H9 (cell line): Measurements from ENCODE around the gene NRG3. TPM values are rescaled to one million over a fixed set of nuclear protein-coding genes. Genes with fewer than 3 reads are reported as not detected.

Experiments used
- DNase-seq: peaks from one replicate; pipeline ENCODE4 v3.0.0-alpha.2; 2017
- H2AFZ ChIP-seq: one replicate; pipeline ENCODE4 v1.6.1; 2013; ENCODE audit warnings: mild to moderate bottlenecking, low read length, control low read depth, moderate library complexity
- H2AK5ac ChIP-seq: 2 replicates; pipeline ENCODE4 v1.6.1; 2013; ENCODE audit warnings: low read length, control low read depth, mixed read lengths; ENCODE audit not compliant: insufficient read length
- H2BK120ac ChIP-seq: one replicate; pipeline ENCODE4 v1.6.1; 2013; ENCODE audit warnings: low read depth, mild to moderate bottlenecking, low read length, control low read depth, inconsistent platforms; ENCODE audit not compliant: poor library complexity, severe bottlenecking
- H2BK12ac ChIP-seq: 2 replicates; pipeline ENCODE4 v1.6.1; 2013; ENCODE audit warnings: low read length, control low read depth, mixed read lengths, low read depth; ENCODE audit not compliant: insufficient read length
- H2BK15ac ChIP-seq: 2 replicates; pipeline ENCODE4 v1.6.1; 2013; ENCODE audit warnings: low read depth, low read length, control low read depth
- H2BK20ac ChIP-seq: one replicate; pipeline ENCODE4 v1.6.1; 2013; ENCODE audit warnings: low read depth, mild to moderate bottlenecking, low read length, control low read depth, inconsistent platforms; ENCODE audit not compliant: poor library complexity, severe bottlenecking
- H2BK5ac ChIP-seq: 2 replicates; pipeline ENCODE4 v1.6.1; 2013; ENCODE audit warnings: low read length, control low read depth, mixed read lengths; ENCODE audit not compliant: insufficient read length
- H3K14ac ChIP-seq: 2 replicates; pipeline ENCODE4 v1.6.1; 2013; ENCODE audit warnings: low read length, control low read depth; ENCODE audit not compliant: insufficient read depth
- H3K18ac ChIP-seq: 2 replicates; pipeline ENCODE4 v1.6.1; 2013; ENCODE audit warnings: low read depth, mild to moderate bottlenecking, mixed read lengths, low read length, control low read depth; ENCODE audit not compliant: insufficient read length
- H3K23ac ChIP-seq: 2 replicates; pipeline ENCODE4 v1.6.1; 2013; ENCODE audit warnings: low read length, control low read depth, mixed read lengths, low read depth; ENCODE audit not compliant: insufficient read length
- H3K23me2 ChIP-seq: 2 replicates; pipeline ENCODE4 v1.6.1; 2013; ENCODE audit warnings: low read depth, mild to moderate bottlenecking, mixed read lengths, low read length, control low read depth; ENCODE audit not compliant: insufficient read length, poor library complexity, severe bottlenecking
- H3K27ac ChIP-seq: 2 replicates; pipeline ENCODE4 v1.5.1; 2013; ENCODE audit warnings: low read length, control low read depth, mixed read lengths, low read depth; ENCODE audit not compliant: insufficient read length
- H3K27me3 ChIP-seq: 2 replicates; pipeline ENCODE4 v1.6.1; 2013; ENCODE audit warnings: low read length, control low read depth, inconsistent platforms; ENCODE audit not compliant: insufficient read depth
- H3K4ac ChIP-seq: 2 replicates; pipeline ENCODE4 v1.6.1; 2013; ENCODE audit warnings: low read depth, mild to moderate bottlenecking, control low read depth, inconsistent platforms, low read length, moderate library complexity
- H3K4me1 ChIP-seq: 2 replicates; pipeline ENCODE4 v1.6.1; 2013; ENCODE audit warnings: low read length, control low read depth, inconsistent platforms; ENCODE audit not compliant: insufficient read depth
- H3K4me2 ChIP-seq: 2 replicates; pipeline ENCODE4 v1.6.1; 2013; ENCODE audit warnings: low read length, control low read depth, mixed read lengths; ENCODE audit not compliant: insufficient read length, insufficient read depth
- H3K56ac ChIP-seq: 2 replicates; pipeline ENCODE4 v1.6.1; 2013; ENCODE audit warnings: low read depth, mild to moderate bottlenecking, mixed read lengths, low read length, control low read depth; ENCODE audit not compliant: insufficient read length
- H3K79me1 ChIP-seq: 2 replicates; pipeline ENCODE4 v1.6.1; 2013; ENCODE audit warnings: low read depth, mild to moderate bottlenecking, moderate library complexity, low read length, control low read depth, inconsistent platforms; ENCODE audit not compliant: insufficient read depth, poor library complexity, severe bottlenecking
- H3K79me2 ChIP-seq: 2 replicates; pipeline ENCODE4 v1.6.1; 2013; ENCODE audit warnings: low read length, control low read depth, inconsistent platforms; ENCODE audit not compliant: insufficient read depth
- H3K9ac ChIP-seq: 2 replicates; pipeline ENCODE4 v1.6.1; 2013; ENCODE audit warnings: low read length, control low read depth, mixed read lengths; ENCODE audit not compliant: insufficient read length; ENCODE audit errors: extremely low read depth
- H3K9me3 ChIP-seq: one replicate; pipeline ENCODE4 v1.6.1; 2013; ENCODE audit warnings: low read depth, low read length, inconsistent platforms; ENCODE audit not compliant: control insufficient read depth
- H3T11ph ChIP-seq: one replicate; pipeline ENCODE4 v1.6.1; 2013; ENCODE audit warnings: mild to moderate bottlenecking, low read length, control low read depth, inconsistent platforms
- H4K20me1 ChIP-seq: one replicate; pipeline ENCODE4 v1.6.1; 2013; ENCODE audit not compliant: control insufficient read depth, insufficient read length, insufficient read depth
- H4K5ac ChIP-seq: 2 replicates; pipeline ENCODE4 v1.6.1; 2013; ENCODE audit warnings: low read depth, mild to moderate bottlenecking, mixed read lengths, low read length, control low read depth; ENCODE audit not compliant: insufficient read length
- H4K8ac ChIP-seq: replicated peaks from 2 replicates; pipeline ENCODE4 v1.6.1; 2013; ENCODE audit warnings: low read length, control low read depth, mixed read lengths, low read depth; ENCODE audit not compliant: insufficient read length
- H4K91ac ChIP-seq: 2 replicates; pipeline ENCODE4 v1.6.1; 2013; ENCODE audit warnings: low read depth, mild to moderate bottlenecking, moderate library complexity, mixed read lengths, low read length, control low read depth; ENCODE audit not compliant: insufficient read length
- H3K27ac Mint-ChIP-seq, 3 experiments: 2 replicates in 2 of 3; 3 replicates in 1 of 3; pipeline ENCODE4 v1.8.0; 2020 to 2021; ENCODE audit warnings: mixed read lengths in 3 of 3, mild to moderate bottlenecking in 1 of 3, moderate library complexity in 1 of 3
- H3K27me3 Mint-ChIP-seq: 2 replicates; pipeline ENCODE4 v1.8.0; 2021; ENCODE audit warnings: low read depth, mild to moderate bottlenecking, moderate library complexity, mixed read lengths
- H3K36me3 Mint-ChIP-seq, 3 experiments: 2 replicates in 2 of 3; 3 replicates in 1 of 3; pipeline ENCODE4 v1.8.0; 2020 to 2021; ENCODE audit warnings: low read depth in 3 of 3, mixed read lengths in 3 of 3; ENCODE audit not compliant: insufficient read depth in 1 of 3
- H3K4me1 Mint-ChIP-seq, 2 experiments: 2 replicates each; pipeline ENCODE4 v1.8.0; 2020; ENCODE audit warnings: mixed read lengths in 2 of 2
- H3K4me3 Mint-ChIP-seq, 2 experiments: 2 replicates in 1 of 2; 3 replicates in 1 of 2; pipeline ENCODE4 v1.8.0; 2020 to 2021; ENCODE audit warnings: mild to moderate bottlenecking in 2 of 2, mixed read lengths in 2 of 2, moderate library complexity in 1 of 2
- H3K9me3 Mint-ChIP-seq, 2 experiments: 2 replicates in 1 of 2; 3 replicates in 1 of 2; pipeline ENCODE4 v1.8.0; 2020; ENCODE audit warnings: mild to moderate bottlenecking in 2 of 2, mixed read lengths in 2 of 2, moderate library complexity in 1 of 2
- CTCF ChIP-seq: fragments of 200-600 bp; sonication (generic); conservative IDR thresholded peaks from 3 replicates; pipeline ENCODE4 v1.8.0; 2021; ENCODE audit warnings: antibody characterized with exemption, mild to moderate bottlenecking
- WGBS: extraction: QIAGEN DNeasy Blood & Tissue Kit; methylation state at CpG from one replicate; pipeline ENCODE4 v1.1.7; 2013; ENCODE audit warnings: missing lambda C conversion rate, low lambda C conversion rate, mixed read lengths; ENCODE audit not compliant: insufficient read length; ENCODE audit errors: extremely low coverage; 5-methylcytosine and 5-hydroxymethylcytosine counted together
- total RNA-seq: library from RNA; stranded (reverse); gene quantifications from 2 replicates; pipeline ENCODE4 v1.2.1, GENCODE V29; 2021

The NRG3 gene
- total RNA-seq, 1 experiment from 2014 or later: 1.6 TPM

DNA sequence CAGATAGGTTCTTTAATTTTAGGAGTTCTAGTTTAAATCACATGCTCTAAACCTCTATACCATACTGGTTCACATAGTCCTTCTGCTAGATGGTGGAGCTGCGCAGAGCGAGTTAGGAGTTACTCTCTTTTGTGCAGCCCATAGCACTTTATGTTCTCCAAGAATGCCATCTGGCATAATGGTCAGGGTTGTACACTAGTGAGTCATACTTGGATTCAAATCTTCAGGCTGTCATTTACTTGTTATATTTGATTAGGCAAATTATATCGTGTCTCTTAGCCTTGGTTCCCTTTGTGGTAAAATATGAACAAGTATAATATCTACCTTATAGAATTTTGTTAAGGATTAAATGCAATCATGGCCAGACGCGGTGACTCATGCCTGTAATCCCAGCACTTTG is 1078.3 kb downstream of the NRG3 start:
- no peak overlapping the region for H3K27ac ChIP-seq
- H3K79me1 ChIP-seq: no peaks in the 10 kb centered on the region
- H3K14ac ChIP-seq: no peak overlapping the region
- Mint-ChIP-seq H3K27me3 (no peaks in the 10 kb centered on the region), H3K27ac (no peak overlapping the region), H3K9me3 (no peaks in the 10 kb centered on the region), H3K4me3 (no peak overlapping the region), H3K36me3 (no peaks in the 10 kb centered on the region), H3K4me1 (peaks cover 2 to 4% of the 10 kb centered on the region in 2 experiments; a peak in 2 of 4 replicates)
- TF ChIP-seq CTCF: no peak
- no peak overlapping the region for H2BK15ac ChIP-seq
- no peak overlapping the region for H2AK5ac ChIP-seq
- no peak overlapping the region for H4K91ac ChIP-seq
- no peak for DNase-seq
- H4K5ac ChIP-seq: no peak overlapping the region
- H2AFZ ChIP-seq: no peak overlapping the region
- no peak overlapping the region for H2BK12ac ChIP-seq
- no peak overlapping the region for H3K9ac ChIP-seq
- H3K4me1 ChIP-seq: no peaks in the 10 kb centered on the region
- H2BK5ac ChIP-seq: no peak overlapping the region
- H3K23ac ChIP-seq: no peak overlapping the region
- no peak overlapping the region for H3K56ac ChIP-seq
- H4K8ac ChIP-seq: no peak overlapping the region
- no peaks in the 10 kb centered on the region for H3K27me3 ChIP-seq
- H3K9me3 ChIP-seq: no peaks in the 10 kb centered on the region
- H2BK20ac ChIP-seq: no peak overlapping the region
- no peak overlapping the region for H2BK120ac ChIP-seq
- no peak overlapping the region for H3K4ac ChIP-seq
- no peak overlapping the region for H3K4me2 ChIP-seq
- no peaks in the 10 kb centered on the region for H3K23me2 ChIP-seq
- WGBS: no CpG with 5 or more reads among the region's 5 CpGs
- no peak overlapping the region for H3T11ph ChIP-seq
- H4K20me1 ChIP-seq: no peaks in the 10 kb centered on the region
- H3K79me2 ChIP-seq: no peaks in the 10 kb centered on the region
- no peak overlapping the region for H3K18ac ChIP-seq
